Adipose tissue (tissue), 3 donors: ENCODE results near the gene TRPM2. TPM values are rescaled to one million over a fixed set of nuclear protein-coding genes. Genes with fewer than 3 reads are reported as not detected.

Source experiments
- H3K27ac ChIP-seq: one replicate; pipeline ENCODE4 v1.5.1; 2013; ENCODE audit warnings: low read depth, low read length
- WGBS, 3 donors: extraction: QIAGEN DNeasy Blood & Tissue Kit; methylation state at CpG; one replicate each; pipeline ENCODE4 v1.1.7; 2013; 5-methylcytosine and 5-hydroxymethylcytosine counted together
- polyA plus RNA-seq, 3 donors: library from polyadenylated mRNA; stranded (reverse); fragments of 200-250 nt; gene quantifications; one replicate each; pipeline ENCODE4 v1.2.3, GENCODE V29; 2013
- donor health status: healthy with polysubstance abuse.
- donor health status: Bipolar disorder and iron deficiency.
- donor health status: healthy.

TRPM2 gene
- polyA plus RNA-seq, 3 donors: 0.72 to 4.2 (median 1.9) TPM

- 93 to 96% (median 95%) methylated on average over 19 of the region's 19 CpGs for WGBS, 3 donors
- H3K27ac ChIP-seq: no peak overlapping the region
Observed at GRCh38 chr21:44490405-44490804, 137.0 kb downstream of the TRPM2 start.

- no peak overlapping the region for H3K27ac ChIP-seq
- 58 to 90% (median 87%) methylated on average over 9 of the region's 9 CpGs for WGBS, 3 donors
Observed at GRCh38 chr21:44490816-44491215, 137.4 kb downstream of the TRPM2 start.

Other genes starting within 250 kb of the TRPM2 start
- gene PWP2, start 246.2 kb upstream of the TRPM2 start, polyA plus RNA-seq: 1 to 10 TPM; 5.0 to 5.4 (median 5.2) TPM
- gene GATD3, start 219.9 kb upstream of the TRPM2 start, polyA plus RNA-seq: 10 to 100 TPM in 1 of 3 donors, 1 to 10 TPM in 2; 8.0 to 32.7 (median 8.9) TPM
- 1 to 10 TPM in 2 of 3 donors, under 1 TPM in 1; 0.56 to 2.4 (median 1.1) TPM for gene ICOSLG, start 112.7 kb upstream of the TRPM2 start, polyA plus RNA-seq
- gene DNMT3L, start 91.7 kb upstream of the TRPM2 start, polyA plus RNA-seq: not detected
- under 1 TPM in 2 of 3 donors, not detected in 1; 0.03 to 0.15 TPM for gene AIRE, start 67.7 kb upstream of the TRPM2 start, polyA plus RNA-seq
- 100 to 1,000 TPM in 1 of 3 donors, 10 to 100 TPM in 2; 50.2 to 134 (median 87.7) TPM for gene PFKL, start 53.6 kb upstream of the TRPM2 start, polyA plus RNA-seq
- 10 to 100 TPM; 27.4 to 40.0 (median 30.3) TPM for gene CFAP410, start 14.2 kb upstream of the TRPM2 start, polyA plus RNA-seq
- 1 to 10 TPM in 2 of 3 donors, under 1 TPM in 1; 0.81 to 2.4 (median 2.1) TPM for gene LRRC3, start 101.9 kb downstream of the TRPM2 start, polyA plus RNA-seq
- not detected for gene KRTAP10-1, start 186.6 kb downstream of the TRPM2 start, polyA plus RNA-seq
- gene KRTAP10-2, start 197.9 kb downstream of the TRPM2 start, polyA plus RNA-seq: under 1 TPM in 1 of 3 donors, not detected in 2; 0.22 TPM
- not detected for gene KRTAP10-3, start 205.2 kb downstream of the TRPM2 start, polyA plus RNA-seq
- gene KRTAP10-4, start 220.1 kb downstream of the TRPM2 start, polyA plus RNA-seq: not detected
- not detected for gene KRTAP10-5, start 227.0 kb downstream of the TRPM2 start, polyA plus RNA-seq
- not detected for gene KRTAP10-6, start 238.9 kb downstream of the TRPM2 start, polyA plus RNA-seq
- not detected for gene KRTAP10-7, start 247.0 kb downstream of the TRPM2 start, polyA plus RNA-seq